Ishikawa (cell line): ENCODE results near the gene FAM184A.

Experiments
- CEBPB ChIP-seq: IDR thresholded peaks from 2 replicates; pipeline ENCODE4 v1.6.1; 2012
- EGR1 ChIP-seq: IDR thresholded peaks from 2 replicates; pipeline ENCODE4 v1.6.1; 2012
- EP300 ChIP-seq: IDR thresholded peaks from 2 replicates; pipeline ENCODE4 v1.6.1; 2012; ENCODE audit warnings: borderline replicate concordance
- RAD21 ChIP-seq: IDR thresholded peaks from 2 replicates; pipeline ENCODE4 v1.6.1; 2012; ENCODE audit warnings: low read depth
- REST ChIP-seq: IDR thresholded peaks from 2 replicates; pipeline ENCODE4 v1.6.1; 2012; ENCODE audit warnings: low read depth, mild to moderate bottlenecking
- TAF1 ChIP-seq: IDR thresholded peaks from 2 replicates; pipeline ENCODE4 v1.6.1; 2012; ENCODE audit warnings: low read depth, mild to moderate bottlenecking
- TCF12 ChIP-seq: IDR thresholded peaks from 2 replicates; pipeline ENCODE4 v1.6.1; 2012; ENCODE audit warnings: low read depth
- YY1 ChIP-seq: IDR thresholded peaks from 2 replicates; pipeline ENCODE4 v1.6.1; 2012; ENCODE audit warnings: low read depth
- TF ChIP-seq, protein P1 (sequence below): IDR thresholded peaks from 2 replicates; pipeline ENCODE4 v1.6.1; 2012

DNA sequence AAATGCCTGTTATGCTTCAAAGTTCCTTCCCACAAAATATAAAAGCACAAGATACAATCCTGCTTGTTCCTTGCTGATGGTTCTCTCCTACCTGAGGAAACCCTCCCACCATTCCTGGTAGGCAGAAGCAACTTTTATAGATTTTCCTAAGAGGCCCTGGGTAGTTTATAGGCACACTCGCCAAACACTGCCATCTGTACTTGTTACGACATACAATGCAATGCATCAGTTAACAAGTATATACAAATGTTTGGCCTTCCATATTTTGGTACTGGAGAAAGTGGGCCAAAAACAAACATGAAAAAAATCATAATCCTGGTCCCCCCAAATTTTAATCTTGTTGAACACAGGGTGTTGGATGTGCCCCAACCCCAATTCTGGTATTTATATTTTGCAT is 160.1 kb downstream of the FAM184A start:
- TF ChIP-seq, protein P1, sequence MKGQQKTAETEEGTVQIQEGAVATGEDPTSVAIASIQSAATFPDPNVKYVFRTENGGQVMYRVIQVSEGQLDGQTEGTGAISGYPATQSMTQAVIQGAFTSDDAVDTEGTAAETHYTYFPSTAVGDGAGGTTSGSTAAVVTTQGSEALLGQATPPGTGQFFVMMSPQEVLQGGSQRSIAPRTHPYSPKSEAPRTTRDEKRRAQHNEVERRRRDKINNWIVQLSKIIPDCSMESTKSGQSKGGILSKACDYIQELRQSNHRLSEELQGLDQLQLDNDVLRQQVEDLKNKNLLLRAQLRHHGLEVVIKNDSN, result no peak
- no peak for TF ChIP-seq EP300
- TF ChIP-seq TCF12, result no peak
- TF ChIP-seq CEBPB, result no peak
- TF ChIP-seq RAD21, result no peak
- TF ChIP-seq REST, result no peak
- no peak for TF ChIP-seq YY1
- no peak for TF ChIP-seq TAF1
- TF ChIP-seq EGR1, result no peak
